ENCODE data around the gene MEOX1.

GRCh38 chr17:43690624-43691316, 29.0 kb upstream of the MEOX1 start:
- TF ChIP-seq CTCF (IDR thresholded peaks at IDR 0.05) (no peak), EP300 (IDR thresholded peaks at IDR 0.05) (no peak), POLR2AphosphoS5 (IDR thresholded peaks at IDR 0.05) (no peak)
